ENCODE results near the gene ZNF428. TPM values are rescaled to one million over a fixed set of nuclear protein-coding genes. Genes with fewer than 3 reads are reported as not detected.
A peak's percentile ranks its signal among the peaks of the same experiment; 100 is the strongest.
"Not testable (repeated sequence)": the region's sequence is repeated elsewhere in the genome, so short reads cannot be mapped to it uniquely, and the experiment has no call there.

ZNF428 gene
- total RNA-seq, 2 donors from 2014 or later, result 21.5 to 27.4 TPM

- Histone ChIP-seq H3K9ac (ENCODE audit: low read depth in 2 of 2, low read length in 2 of 2) (peak within 1 kb of the TSS; percentile 12 to 43), H3K27me3 (no peaks in the 10 kb centered on the region), H3K4me1 (no peaks in the 10 kb centered on the region), H3K27ac (no peak within 1 kb of the TSS), H3K36me3 (no peaks in the 10 kb centered on the region), H3K9me3 (no peaks in the 10 kb centered on the region), H3K4me3 (peak within 1 kb of the TSS; percentile 32)
- DNase-seq, result peak; percentile 45
- no peak for TF ChIP-seq CTCF (IDR thresholded peaks at IDR 0.05)
- intact Hi-C loops (cut with DNase I), result no loop called here
Measured at GRCh38 chr19:43639519-43640423, 20.3 kb upstream of the ZNF428 start, which contains the start of gene CADM4. CADM4 (minus strand) TSS chr19:43639850; CDS start chr19:43639790, 60 bp downstream.

- intact Hi-C loops (cut with DNase I), result no loop called here
- no peak for DNase-seq
Measured at GRCh38 chr19:43638995-43639518, 19.6 kb upstream of the ZNF428 start.

GRCh38 chr19:43638214-43638994 lies 19.0 kb upstream of the ZNF428 start:
- H3K27me3 ChIP-seq, result no peaks in the 10 kb centered on the region
- no peak overlapping the region for H3K27ac ChIP-seq
- no peaks in the 10 kb centered on the region for H3K9me3 ChIP-seq
- H3K4me3 ChIP-seq, result no peak overlapping the region
- intact Hi-C loops (cut with DNase I), result no loop called here
- H3K36me3 ChIP-seq, result no peaks in the 10 kb centered on the region
- no peak for DNase-seq
- H3K4me1 ChIP-seq, result no peaks in the 10 kb centered on the region
- TF ChIP-seq CTCF (IDR thresholded peaks at IDR 0.05), result no peak
- H3K9ac ChIP-seq (ENCODE audit: low read depth in 2 of 2, low read length in 2 of 2), result peak overlapping the region in 1 of 2 donors; percentile 12

More at GRCh38 chr19:43638995-43639518, 19.6 kb upstream of the ZNF428 start:
- H3K4me3 ChIP-seq, result no peak overlapping the region
- TF ChIP-seq CTCF (IDR thresholded peaks at IDR 0.05), result no peak
- no peaks in the 10 kb centered on the region for H3K9me3 ChIP-seq
- H3K36me3 ChIP-seq, result no peaks in the 10 kb centered on the region
- no peaks in the 10 kb centered on the region for H3K27me3 ChIP-seq
- no peak overlapping the region for H3K27ac ChIP-seq
- H3K9ac ChIP-seq (ENCODE audit: low read depth in 2 of 2, low read length in 2 of 2), result peak overlapping the region in 1 of 2 donors; percentile 43
- no peaks in the 10 kb centered on the region for H3K4me1 ChIP-seq

GRCh38 chr19:43636121-43636683 lies 16.8 kb upstream of the ZNF428 start:
- Histone ChIP-seq H3K9ac (ENCODE audit: low read depth in 2 of 2, low read length in 2 of 2) (peak overlapping the region in 1 of 2 donors; percentile 2), H3K27ac (no peak overlapping the region), H3K36me3 (no peaks in the 10 kb centered on the region), H3K4me1 (no peaks in the 10 kb centered on the region), H3K4me3 (no peak overlapping the region), H3K27me3 (no peaks in the 10 kb centered on the region), H3K9me3 (no peaks in the 10 kb centered on the region)
- DNase-seq, result no peak
- TF ChIP-seq CTCF (IDR thresholded peaks at IDR 0.05), result no peak
- intact Hi-C loops (cut with DNase I), result no loop called here

GRCh38 chr19:43635561-43635940 lies 16.1 kb upstream of the ZNF428 start:
- DNase-seq; H3K36me3 ChIP-seq; H3K9ac ChIP-seq (ENCODE audit: low read depth in 2 of 2, low read length in 2 of 2); H3K27me3 ChIP-seq; H3K9me3 ChIP-seq; H3K4me3 ChIP-seq; H3K4me1 ChIP-seq; H3K27ac ChIP-seq; intact Hi-C loops (cut with DNase I): not testable (repeated sequence)

Data from colonic mucosa (tissue), 4 donors.